Skin epidermis (tissue), 12 donors: ENCODE results near the gene NSMCE3.

Source experiments
- H3K27ac ChIP-seq, 21 experiments: fragments of 200-600 bp; sonication (generic) in 11 of 21; one replicate each; pipeline ENCODE4 v1.5.0; 2020; ENCODE audit warnings: mild to moderate bottlenecking in 3 of 21, inconsistent platforms in 2 of 21, moderate library complexity in 2 of 21
- H3K4me3 ChIP-seq, 7 experiments: fragments of 200-600 bp; sonication (generic) in 2 of 7; one replicate each; pipeline ENCODE4 v1.5.0; 2020; ENCODE audit warnings: inconsistent platforms in 2 of 7, mild to moderate bottlenecking in 2 of 7, moderate library complexity in 1 of 7

The NSMCE3 gene

GRCh38 chr15:29269485-29270168 is at the start of gene NSMCE3:
Gene NSMCE3, minus strand, starts transcription at chr15:29269822. Its CDS starts 117 bp downstream, at chr15:29269705.
- Histone ChIP-seq H3K27ac (peak within 1 kb of the TSS; percentile 65 to 94 (median 91)), H3K4me3 (peak within 1 kb of the TSS; percentile 78 to 98 (median 84))

GRCh38 chr15:29316422-29316821 is 46.8 kb upstream of the NSMCE3 start:
- H3K4me3 ChIP-seq: no peak overlapping the region

GRCh38 chr15:29312387-29312786 is 42.8 kb upstream of the NSMCE3 start:
- H3K4me3 ChIP-seq: no peak overlapping the region
- peak overlapping the region in 1 of 21 experiments; percentile 33 for H3K27ac ChIP-seq

More at GRCh38 chr15:29316422-29316821, 46.8 kb upstream of the NSMCE3 start:
- no peak overlapping the region for H3K27ac ChIP-seq

GRCh38 chr15:29311696-29312095 is 42.1 kb upstream of the NSMCE3 start:
- H3K27ac ChIP-seq: peak overlapping the region in 2 of 21 experiments; percentile 37 to 39
- H3K4me3 ChIP-seq: no peak overlapping the region

DNA sequence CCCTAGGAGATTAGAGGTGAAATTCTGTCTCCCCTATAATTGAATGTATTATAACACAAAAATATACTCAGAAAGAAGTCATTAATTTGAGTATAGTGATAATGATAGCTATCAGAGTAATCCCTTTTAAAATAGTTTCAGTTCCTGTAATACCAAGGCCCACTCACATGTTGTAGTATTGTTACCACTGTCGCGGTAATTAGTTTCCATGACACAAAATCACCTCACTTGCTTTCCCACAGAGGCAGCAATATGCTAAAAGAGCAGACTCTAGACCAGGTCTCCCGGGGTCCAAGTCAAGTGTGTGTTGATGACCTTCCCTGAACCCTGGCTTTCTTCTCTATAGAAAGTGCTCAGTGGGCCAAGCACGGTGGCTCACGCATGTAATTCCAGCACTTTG is 39.5 kb upstream of the NSMCE3 start:
- Histone ChIP-seq H3K27ac (no peak overlapping the region), H3K4me3 (no peak overlapping the region)

GRCh38 chr15:29308299-29308698 is 38.7 kb upstream of the NSMCE3 start:
- Histone ChIP-seq H3K27ac (no peak overlapping the region), H3K4me3 (no peak overlapping the region)

DNA sequence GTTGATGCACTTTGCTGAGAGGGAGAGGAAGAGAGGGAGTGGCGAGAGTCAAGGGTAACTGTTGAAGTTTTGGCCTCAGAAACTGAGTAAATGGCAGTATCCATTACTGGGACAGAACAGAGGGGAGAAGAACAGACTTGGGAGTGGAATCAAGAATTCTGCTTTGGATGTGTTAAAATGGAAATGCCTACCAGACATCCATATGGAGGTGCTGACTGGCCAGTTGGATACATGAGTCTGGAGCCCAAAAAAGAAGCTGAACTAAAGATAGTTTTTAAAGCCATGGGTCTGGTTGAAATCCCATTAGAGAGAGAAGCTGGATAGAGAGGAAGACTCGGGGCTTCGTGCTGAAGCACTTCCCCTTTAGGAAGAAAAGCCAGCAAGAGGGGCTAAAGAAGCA is 35.9 kb upstream of the NSMCE3 start:
- H3K27ac ChIP-seq: no peak overlapping the region
- H3K4me3 ChIP-seq: no peak overlapping the region

- H3K4me3 ChIP-seq: no peak overlapping the region
- no peak overlapping the region for H3K27ac ChIP-seq
Observed at GRCh38 chr15:29302871-29303270, 33.2 kb upstream of the NSMCE3 start.

- Histone ChIP-seq H3K4me3 (no peak overlapping the region), H3K27ac (no peak overlapping the region)
Observed at GRCh38 chr15:29299784-29300183, 30.2 kb upstream of the NSMCE3 start.

DNA sequence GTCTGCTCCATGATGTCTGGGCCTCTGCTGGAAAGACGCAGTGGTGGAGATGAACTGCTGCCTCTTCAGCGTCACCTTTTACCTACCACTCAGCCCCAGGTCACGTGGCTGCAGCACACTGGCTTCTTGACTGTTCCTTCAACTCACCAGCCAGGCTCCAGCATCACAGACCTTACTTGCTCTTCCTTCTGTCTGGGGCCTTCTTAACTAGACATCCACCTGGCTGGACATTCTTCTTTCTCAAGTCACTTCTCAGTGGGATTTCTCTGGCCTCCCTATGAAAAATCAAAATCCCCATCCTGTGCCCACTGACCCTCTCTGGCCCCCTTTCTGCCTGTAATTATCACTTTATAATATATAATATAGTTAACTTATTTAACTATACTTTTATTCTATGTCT is 29.7 kb upstream of the NSMCE3 start:
- H3K4me3 ChIP-seq: no peak overlapping the region
- no peak overlapping the region for H3K27ac ChIP-seq

DNA sequence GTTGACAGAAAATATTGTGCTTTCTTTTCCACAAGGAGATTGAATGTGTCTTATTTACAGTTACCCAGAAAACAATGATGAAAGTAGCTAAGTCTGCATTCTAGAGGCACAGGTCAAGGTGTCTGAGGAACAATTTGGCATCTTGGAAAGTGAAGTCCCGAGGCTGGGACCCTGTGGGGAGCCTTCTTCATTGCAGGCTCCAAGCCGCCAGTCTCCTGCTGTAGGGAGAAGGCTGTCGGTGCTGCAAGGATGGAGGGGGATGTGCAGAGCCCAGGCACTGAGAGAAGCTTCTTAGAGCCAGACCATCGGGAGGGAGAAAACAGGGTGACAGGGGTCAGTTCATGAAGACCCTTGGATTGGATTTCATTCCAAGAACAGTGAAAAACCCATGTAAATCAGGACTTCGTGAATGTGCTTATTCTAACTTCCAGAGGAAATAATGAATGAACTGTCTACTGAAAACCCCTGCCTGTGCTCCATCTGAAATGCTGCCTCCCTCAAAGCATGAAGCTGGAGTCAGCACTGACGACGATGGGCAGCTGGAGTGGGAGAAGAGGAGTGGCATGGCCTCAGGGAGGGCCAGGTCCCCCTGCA is 25.2 kb upstream of the NSMCE3 start:
- Histone ChIP-seq H3K4me3 (no peak overlapping the region), H3K27ac (no peak overlapping the region)

GRCh38 chr15:29291067-29291845 is 21.6 kb upstream of the NSMCE3 start:
- H3K27ac ChIP-seq: no peak overlapping the region
- no peak overlapping the region for H3K4me3 ChIP-seq

GRCh38 chr15:29289173-29289572 is 19.6 kb upstream of the NSMCE3 start:
- H3K27ac ChIP-seq: no peak overlapping the region
- no peak overlapping the region for H3K4me3 ChIP-seq

DNA sequence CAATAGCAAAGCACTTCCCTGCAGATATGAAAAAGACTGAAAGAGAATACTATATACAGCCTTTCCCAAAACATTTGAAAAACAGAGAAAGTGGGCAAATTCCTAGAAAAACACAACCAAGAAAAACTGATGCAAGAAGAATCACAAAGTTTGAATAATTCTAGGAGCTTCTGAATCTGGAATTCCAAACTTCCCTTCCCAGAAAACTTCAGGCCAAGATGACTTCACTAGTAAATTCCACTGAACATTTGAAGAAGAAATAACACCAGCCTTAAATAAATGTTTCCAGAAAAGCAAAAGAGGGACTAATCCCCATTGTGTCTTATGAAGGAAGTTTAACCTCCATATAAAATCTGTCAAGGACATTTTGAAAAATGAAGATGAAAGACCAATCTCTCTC is 15.8 kb upstream of the NSMCE3 start:
- Histone ChIP-seq H3K27ac (no peak overlapping the region), H3K4me3 (no peak overlapping the region)

DNA sequence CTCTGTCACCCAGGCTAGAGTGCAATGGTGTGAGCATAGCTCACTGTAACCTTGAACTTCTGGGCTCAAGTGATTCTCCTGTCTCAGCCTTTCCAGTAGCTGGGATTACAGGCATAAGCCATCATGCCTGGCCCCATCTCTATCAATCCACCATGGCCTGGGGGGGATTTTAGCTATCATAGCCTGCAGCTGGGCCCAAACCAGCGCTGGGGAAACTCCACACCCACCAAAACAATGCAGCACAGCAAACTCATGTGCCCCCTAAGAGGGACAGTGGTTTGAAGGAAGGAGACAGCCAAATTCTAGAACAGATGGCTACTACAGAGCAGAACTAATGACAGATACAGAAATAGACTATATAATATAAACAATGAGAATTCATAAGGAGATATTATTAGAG is 13.8 kb upstream of the NSMCE3 start:
- no peak overlapping the region for H3K27ac ChIP-seq
- no peak overlapping the region for H3K4me3 ChIP-seq

DNA sequence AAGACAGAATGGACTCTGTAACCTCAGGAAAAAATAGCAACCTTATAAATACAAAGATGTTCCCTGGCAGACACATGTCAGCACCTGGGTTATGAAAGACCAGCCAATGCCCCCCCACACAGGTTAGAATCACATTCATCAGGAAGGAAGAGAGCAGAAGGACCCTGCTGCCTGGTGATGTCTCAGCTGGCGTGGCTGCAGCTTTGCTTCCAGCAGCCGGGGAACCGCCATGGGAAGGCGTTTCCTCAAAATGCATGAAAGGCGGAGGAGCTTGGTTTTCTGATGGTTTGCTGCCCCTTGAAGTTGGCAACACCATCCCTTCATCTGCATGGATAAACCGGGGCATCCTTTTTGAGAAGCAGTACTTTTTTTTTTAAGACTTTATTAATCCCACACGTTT is 10.9 kb upstream of the NSMCE3 start:
- no peak overlapping the region for H3K27ac ChIP-seq

DNA sequence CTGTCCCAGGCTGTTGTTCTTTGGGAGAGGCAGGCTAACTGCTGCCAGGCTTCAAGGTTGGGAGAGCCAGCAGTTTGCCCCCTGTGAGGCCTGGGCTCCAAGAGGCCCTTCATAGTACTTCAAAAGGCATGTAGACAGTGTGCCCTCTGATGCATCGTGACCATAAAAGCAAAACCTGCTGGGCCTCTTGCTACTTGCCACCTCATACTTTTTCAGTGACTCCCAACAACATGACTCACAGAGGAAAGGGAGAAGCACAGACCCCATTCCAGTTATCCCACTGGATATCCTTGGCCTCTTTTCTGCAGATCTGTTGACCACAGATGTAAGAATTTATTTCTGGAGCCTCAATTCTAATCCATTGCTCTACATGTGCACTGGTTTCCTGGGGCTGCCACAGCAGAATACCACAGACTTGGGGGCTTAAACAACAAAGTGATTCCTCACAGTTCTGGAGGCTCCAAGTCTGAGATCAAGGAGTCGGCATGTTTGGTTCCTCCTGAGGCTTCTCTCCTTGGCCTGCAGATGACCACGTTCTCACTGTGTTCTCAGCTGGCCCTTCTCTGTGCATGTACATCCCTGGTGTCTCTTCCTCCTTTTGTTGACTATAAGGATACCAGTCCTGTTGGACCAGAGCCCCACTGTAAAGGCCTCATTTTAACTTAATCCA is 8.9 kb upstream of the NSMCE3 start:
- Histone ChIP-seq H3K27ac (peak overlapping the region in 2 of 21 experiments; percentile 44 to 45), H3K4me3 (no peak overlapping the region)

More for the DNA sequence above, 10.9 kb upstream of the NSMCE3 start:
- H3K4me3 ChIP-seq: no peak overlapping the region

DNA sequence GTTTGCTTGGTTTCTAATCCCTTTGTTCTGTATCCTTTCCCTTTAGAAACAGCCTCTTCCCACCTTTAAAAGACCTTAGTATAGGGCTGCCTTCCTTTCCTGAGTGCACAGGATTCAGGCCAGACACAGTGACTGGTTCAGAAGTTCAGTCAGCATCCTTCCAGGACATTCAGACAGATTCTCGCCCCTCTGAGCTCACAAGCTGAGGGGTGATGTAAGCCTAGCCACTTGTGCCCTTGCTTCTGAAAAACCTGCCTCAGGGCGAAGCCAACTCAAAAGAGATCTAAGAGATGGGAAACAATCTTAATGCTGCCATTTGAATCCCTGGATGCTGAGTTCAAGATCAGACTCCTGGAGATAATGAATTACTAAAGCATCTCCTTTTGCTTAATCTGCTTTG is 6.7 kb upstream of the NSMCE3 start:
- Histone ChIP-seq H3K4me3 (no peak overlapping the region), H3K27ac (no peak overlapping the region)

- no peak overlapping the region for H3K4me3 ChIP-seq
Observed at GRCh38 chr15:29275855-29276254, 6.2 kb upstream of the NSMCE3 start.

DNA sequence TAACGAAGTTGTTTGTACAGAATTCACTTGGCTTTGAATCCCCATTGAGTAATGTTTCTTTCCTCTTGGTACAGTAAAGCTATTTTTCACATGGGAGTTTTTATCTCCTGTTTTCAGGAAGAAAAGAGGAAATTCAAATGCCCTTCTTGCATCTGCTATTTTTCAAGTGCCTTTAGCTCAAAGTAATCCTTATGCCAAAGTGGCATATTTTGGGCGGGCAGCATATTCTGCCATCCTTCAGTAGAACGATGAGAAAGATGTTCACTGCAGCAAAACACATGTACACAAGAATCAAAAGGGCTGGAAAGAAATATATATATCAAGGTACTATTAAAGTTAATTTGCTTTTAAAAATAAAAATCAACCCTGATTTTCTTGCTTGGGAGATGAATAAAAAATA is 5.3 kb upstream of the NSMCE3 start:
- Histone ChIP-seq H3K4me3 (no peak overlapping the region), H3K27ac (no peak overlapping the region)

More at GRCh38 chr15:29275855-29276254, 6.2 kb upstream of the NSMCE3 start:
- H3K27ac ChIP-seq: no peak overlapping the region
